GM21825 (cell line): ENCODE measurements around the gene PDZD7.
A peak's percentile ranks its signal among the peaks of the same experiment; 100 is the strongest.

Experiments used
- ATAC-seq: cut with Tn5 transposase; IDR thresholded peaks from one replicate; pipeline ENCODE4 v1.9.1; 2021; ENCODE audit warnings: mild to moderate bottlenecking, moderate library complexity; ENCODE audit not compliant: unreplicated experiment

The PDZD7 gene

GRCh38 chr10:101061624-101062231, 30.8 kb upstream of the PDZD7 start, which contains the start of gene KAZALD1:
KAZALD1 (plus strand) TSS chr10:101061989; CDS start chr10:101062593, 604 bp downstream.
- ATAC-seq, result no peak

- ATAC-seq, result peak; percentile 50
These were observed 30.2 kb upstream of the PDZD7 start for GRCh38 chr10:101060951-101061623.

- ATAC-seq, result peak; percentile 45
These were observed 29.4 kb upstream of the PDZD7 start for GRCh38 chr10:101060036-101060950.

GRCh38 chr10:101056365-101057151, 25.6 kb upstream of the PDZD7 start:
- ATAC-seq, result no peak

GRCh38 chr10:101055411-101055810, 24.5 kb upstream of the PDZD7 start:
- no peak for ATAC-seq

- ATAC-seq, result no peak
These were observed 23.9 kb upstream of the PDZD7 start for GRCh38 chr10:101054876-101055275.

- no peak for ATAC-seq
These were observed 23.4 kb upstream of the PDZD7 start for GRCh38 chr10:101054351-101054750.

GRCh38 chr10:101053516-101053915, 22.6 kb upstream of the PDZD7 start:
- ATAC-seq, result no peak

GRCh38 chr10:101052285-101052684, 21.4 kb upstream of the PDZD7 start:
- no peak for ATAC-seq

- peak; percentile 67 for ATAC-seq
These were observed 19.5 kb upstream of the PDZD7 start for GRCh38 chr10:101050208-101051069.

- ATAC-seq, result no peak
These were observed 17.3 kb upstream of the PDZD7 start for GRCh38 chr10:101047961-101048892.

- no peak for ATAC-seq
These were observed 16.3 kb upstream of the PDZD7 start for GRCh38 chr10:101047268-101047667.

- no peak for ATAC-seq
These were observed 15.7 kb upstream of the PDZD7 start for GRCh38 chr10:101046332-101047238.

GRCh38 chr10:101044117-101044516, 13.2 kb upstream of the PDZD7 start:
- ATAC-seq, result no peak

- ATAC-seq, result no peak
These were observed 12.4 kb upstream of the PDZD7 start for GRCh38 chr10:101043363-101043707.

- peak; percentile 95 for ATAC-seq
These were observed 11.9 kb upstream of the PDZD7 start for GRCh38 chr10:101042667-101043362.

GRCh38 chr10:101042118-101042517, 11.2 kb upstream of the PDZD7 start:
- ATAC-seq, result no peak
